Endothelial cell of umbilical vein (primary cell): ENCODE results near the gene FXYD3.

Experiments used
- CTCF ChIP-seq, 2 donors: IDR thresholded peaks; 1 replicate in 1 of 2; 2 replicates in 1 of 2; pipeline ENCODE4 v1.5.1; 2011; ENCODE audit warnings: low read length in 2 of 2, mild to moderate bottlenecking in 2 of 2, moderate library complexity in 2 of 2, control low read depth in 1 of 2, inconsistent platforms in 1 of 2, low read depth in 1 of 2; ENCODE audit not compliant: insufficient read depth in 1 of 2; ENCODE audit errors: extremely low read depth in 1 of 2
- EZH2 ChIP-seq: IDR thresholded peaks from 2 replicates; pipeline ENCODE4 v1.6.1; 2012; ENCODE audit warnings: borderline replicate concordance, low read depth, mild to moderate bottlenecking, moderate library complexity, low read length, inconsistent platforms; ENCODE audit not compliant: severe bottlenecking
- POLR2A ChIP-seq: IDR thresholded peaks from 2 replicates; pipeline ENCODE4 v1.6.1; 2012; ENCODE audit warnings: low read depth, mild to moderate bottlenecking, control low read depth, low read length
- POLR2AphosphoS5 ChIP-seq: IDR thresholded peaks from 2 replicates; pipeline ENCODE4 v1.6.1; 2012; ENCODE audit warnings: low read depth, mild to moderate bottlenecking, control low read depth, low read length, moderate library complexity; ENCODE audit not compliant: insufficient read depth

GRCh38 chr19:35143818-35144217, 28.2 kb downstream of the FXYD3 start:
- TF ChIP-seq CTCF (IDR thresholded peaks at IDR 0.05; ENCODE audit: extremely low read depth in 1 of 2, insufficient read depth in 1 of 2, low read depth in 1 of 2, low read length in 2 of 2), result no peak
- no peak for TF ChIP-seq POLR2A
- TF ChIP-seq POLR2AphosphoS5, result no peak
- TF ChIP-seq EZH2, result no peak
